ENCODE results near the gene IL10RB. TPM values are rescaled to one million over a fixed set of nuclear protein-coding genes. Genes with fewer than 3 reads are reported as not detected.

IL10RB gene
- total and polyA plus RNA-seq, 2 of the 8 experiments (the other 6 are each of a cell fraction or from before 2014, with no cell fraction given) = 2.7 to 3.2 TPM

- no peak overlapping the region for H3K27ac ChIP-seq (ENCODE audit: low read depth, low read length)
- no peak overlapping the region for H3K4ac ChIP-seq (replicated peaks; ENCODE audit: insufficient read length, low read depth, low read length)
- H3K79me2 ChIP-seq (ENCODE audit: control insufficient read depth in 1 of 2, insufficient read depth in 2 of 2, low read length in 2 of 2) = no peaks in the 10 kb centered on the region
- CTCF ChIA-PET (ENCODE audit: partially characterized antibody) = interaction anchor here (0.7 to 1.5 kb wide), 5 partner anchors 9 to 410 kb away, joined by 3 to 8 read pairs (median 3); no protein-coding TSS in a partner anchor
- no peak overlapping the region for H4K91ac ChIP-seq (replicated peaks; ENCODE audit: insufficient read length, low read length)
- H4K20me1 ChIP-seq (replicated peaks in 1 of 2; ENCODE audit: control insufficient read depth in 1 of 2, insufficient read depth in 2 of 2, low read length in 2 of 2) = peaks cover 0 to 2% of the 10 kb centered on the region in 2 experiments
- no peak overlapping the region for H3K23ac ChIP-seq (ENCODE audit: insufficient read length)
- H2BK15ac ChIP-seq (ENCODE audit: low read length) = no peak overlapping the region
- no peak overlapping the region for H3K4me3 ChIP-seq (ENCODE audit: extremely low read depth in 1 of 4, insufficient read depth in 2 of 4, low read depth in 3 of 4, low read length in 4 of 4)
- H3K4me1 ChIP-seq (replicated peaks in 1 of 4; ENCODE audit: control insufficient read depth in 3 of 4, insufficient read depth in 4 of 4, low read length in 3 of 4) = no peaks in the 10 kb centered on the region
- no peaks in the 10 kb centered on the region for H3K9me3 ChIP-seq (ENCODE audit: insufficient read depth in 2 of 2, low read depth in 1 of 2, low read length in 1 of 2)
- H3K4me2 ChIP-seq (ENCODE audit: insufficient read depth in 1 of 2, low read depth in 2 of 2, low read length in 2 of 2) = no peak overlapping the region
- H2BK12ac ChIP-seq (ENCODE audit: low read depth, low read length) = no peak overlapping the region
- POLR2A ChIA-PET (ENCODE audit: partially characterized antibody) = interaction anchor here (0.7 to 1.4 kb wide), 2 partner anchors 31 to 108 kb away, joined by 3 to 4 read pairs; partner anchors contain the start of gene IFNAR1
- H2BK120ac ChIP-seq (replicated peaks; ENCODE audit: low read depth, low read length) = no peak overlapping the region
- H2AK5ac ChIP-seq (ENCODE audit: low read depth, low read length) = no peak overlapping the region
- H3K18ac ChIP-seq (ENCODE audit: extremely low read depth, low read length) = no peak overlapping the region
- no peak overlapping the region for H3K14ac ChIP-seq (ENCODE audit: insufficient read length)
- H3K27me3 ChIP-seq (replicated peaks in 1 of 4; ENCODE audit: control insufficient read depth in 3 of 4, extremely low read depth in 1 of 4, insufficient read depth in 3 of 4, low read length in 3 of 4) = no peaks in the 10 kb centered on the region
- 84% methylated on average over 7 of the region's 7 CpGs; no CpG with 5 or more reads in 1 of the 2 experiments for WGBS, 2 experiments (ENCODE audit: extremely low coverage in 1 of 2, insufficient coverage in 1 of 2, insufficient read length in 1 of 2, insufficient replicate concordance in 2 of 2, low coverage in 1 of 2, low lambda C conversion rate in 2 of 2, missing lambda C conversion rate in 1 of 2)
- H3K36me3 ChIP-seq (ENCODE audit: control insufficient read depth in 2 of 4, insufficient read depth in 4 of 4, low read length in 3 of 4) = no peaks in the 10 kb centered on the region
- no peak for FAIRE-seq
- no peak overlapping the region for H4K5ac ChIP-seq (ENCODE audit: insufficient read length, low read depth, low read length)
- H2BK20ac ChIP-seq (ENCODE audit: low read length) = no peak overlapping the region
- H4K8ac ChIP-seq (ENCODE audit: extremely low read depth, insufficient read depth, low read length) = no peak overlapping the region
- H2BK5ac ChIP-seq (ENCODE audit: low read depth, low read length) = no peak overlapping the region
- no peak overlapping the region for H2AFZ ChIP-seq (ENCODE audit: low read length)
- no peak overlapping the region for H3K9ac ChIP-seq (replicated peaks in 1 of 4; ENCODE audit: extremely low read depth in 1 of 4, low read depth in 3 of 4, low read length in 3 of 4)
- no peaks in the 10 kb centered on the region for H3K79me1 ChIP-seq (ENCODE audit: low read depth, low read length)
- no peak for DNase-seq (ENCODE audit: low read depth in 1 of 2, low spot score in 2 of 2)
- no peaks in the 10 kb centered on the region for H3K23me2 ChIP-seq (ENCODE audit: low read depth, low read length)
- no peak overlapping the region for H3K56ac ChIP-seq (replicated peaks; ENCODE audit: insufficient read length, low read depth, low read length)
- TF ChIP-seq TAF7 (optimal IDR thresholded peaks at IDR 0.05; ENCODE audit: borderline replicate concordance, low read depth, low read length) = no peak
- TF ChIP-seq POLR2AphosphoS5 (IDR thresholded peaks at IDR 0.05; ENCODE audit: low read depth, low read length) = no peak
- TF ChIP-seq HDAC2 (IDR thresholded peaks at IDR 0.05; ENCODE audit: borderline replicate concordance in 1 of 2, low read depth in 2 of 2, low read length in 2 of 2) = no peak
- TF ChIP-seq RXRA (IDR thresholded peaks at IDR 0.05; ENCODE audit: insufficient read depth, low read depth, low read length) = no peak
- TF ChIP-seq SIN3A (conservative IDR thresholded peaks at IDR 0.05 in 1 of 2, IDR thresholded peaks at IDR 0.05 in 1 of 2; ENCODE audit: low read depth in 1 of 2, low read length in 2 of 2) = no peak
- TF ChIP-seq, protein P1, sequence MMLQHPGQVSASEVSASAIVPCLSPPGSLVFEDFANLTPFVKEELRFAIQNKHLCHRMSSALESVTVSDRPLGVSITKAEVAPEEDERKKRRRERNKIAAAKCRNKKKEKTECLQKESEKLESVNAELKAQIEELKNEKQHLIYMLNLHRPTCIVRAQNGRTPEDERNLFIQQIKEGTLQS (IDR thresholded peaks at IDR 0.05; ENCODE audit: insufficient read depth, low read depth, low read length) = no peak
- TF ChIP-seq CTCF (IDR thresholded peaks at IDR 0.05; ENCODE audit: control extremely low read depth in 1 of 3, insufficient read depth in 1 of 3, low read depth in 1 of 3, low read length in 3 of 3) = no peak
- no peak for TF ChIP-seq SIX5 (IDR thresholded peaks at IDR 0.05; ENCODE audit: low read depth, low read length)
- TF ChIP-seq SP1 (IDR thresholded peaks at IDR 0.05; ENCODE audit: low read depth, low read length) = no peak
These were observed 27.6 kb downstream of the IL10RB start for GRCh38 chr21:33293811-33294216.

All from H1 (cell line).